PFSK-1 (cell line): ENCODE data around the gene TTN.

Experiments used
- FOXP2 ChIP-seq: optimal IDR thresholded peaks from 2 replicates; pipeline ENCODE3; 2011; ENCODE audit warnings: borderline replicate concordance, control low read depth, inconsistent platforms; ENCODE audit not compliant: insufficient read depth; ENCODE audit errors: extremely low read length, extremely low read depth
- POLR2AphosphoS5 ChIP-seq: IDR thresholded peaks from 2 replicates; pipeline ENCODE4 v1.6.1; 2012; ENCODE audit warnings: low read depth, mild to moderate bottlenecking, control low read depth, low read length, moderate library complexity
- REST ChIP-seq, 2 experiments: IDR thresholded peaks; 2 replicates each; pipeline versions ENCODE4 v1.6.1 to v1.8.0; 2011 to 2012; ENCODE audit warnings: low read depth in 2 of 2, low read length in 2 of 2, control low read depth in 1 of 2, inconsistent platforms in 1 of 2, mild to moderate bottlenecking in 1 of 2, moderate library complexity in 1 of 2; ENCODE audit not compliant: insufficient read depth in 1 of 2
- SIN3A ChIP-seq: IDR thresholded peaks from 2 replicates; pipeline ENCODE4 v1.6.1; 2012; ENCODE audit warnings: mild to moderate bottlenecking, low read length, moderate library complexity, borderline replicate concordance; ENCODE audit not compliant: insufficient read depth
- TAF1 ChIP-seq: IDR thresholded peaks from 2 replicates; pipeline ENCODE4 v1.6.1; 2012; ENCODE audit warnings: low read length, control low read depth, borderline replicate concordance; ENCODE audit not compliant: insufficient read depth

Gene TTN

GRCh38 chr2:178833382-178833781, 26.2 kb upstream of the TTN start:
- TF ChIP-seq REST (IDR thresholded peaks at IDR 0.05; ENCODE audit: insufficient read depth in 1 of 2, low read depth in 2 of 2, low read length in 2 of 2) (no peak), TAF1 (no peak)

GRCh38 chr2:178830451-178830850, 23.2 kb upstream of the TTN start:
- TF ChIP-seq POLR2AphosphoS5 (no peak), FOXP2 (no peak), SIN3A (no peak), REST (IDR thresholded peaks at IDR 0.05; ENCODE audit: insufficient read depth in 1 of 2, low read depth in 2 of 2, low read length in 2 of 2) (no peak), TAF1 (no peak)

- TF ChIP-seq REST (IDR thresholded peaks at IDR 0.05; ENCODE audit: insufficient read depth in 1 of 2, low read depth in 2 of 2, low read length in 2 of 2) (no peak), SIN3A (no peak), POLR2AphosphoS5 (no peak), TAF1 (no peak)
Measured at GRCh38 chr2:178829981-178830380, 22.8 kb upstream of the TTN start.

GRCh38 chr2:178829299-178829960, 22.2 kb upstream of the TTN start:
- TF ChIP-seq FOXP2, result no peak
- no peak for TF ChIP-seq REST (IDR thresholded peaks at IDR 0.05; ENCODE audit: insufficient read depth in 1 of 2, low read depth in 2 of 2, low read length in 2 of 2)
- no peak for TF ChIP-seq POLR2AphosphoS5
- no peak for TF ChIP-seq TAF1
- no peak for TF ChIP-seq SIN3A

- TF ChIP-seq POLR2AphosphoS5 (no peak), SIN3A (no peak), FOXP2 (no peak), TAF1 (no peak), REST (IDR thresholded peaks at IDR 0.05; ENCODE audit: insufficient read depth in 1 of 2, low read depth in 2 of 2, low read length in 2 of 2) (no peak)
Measured at GRCh38 chr2:178828486-178828881, 21.3 kb upstream of the TTN start.
